SK-N-SH (cell line): ENCODE results near the gene VDR. TPM values are rescaled to one million over a fixed set of nuclear protein-coding genes. Genes with fewer than 3 reads are reported as not detected.

Experiments used
- CTCF ChIA-PET: fragments of 300-600, 350-600 bp; formaldehyde crosslinking; extraction: SDS; loops from one replicate; lab custom pipeline; 2021; lab: Yijun Ruan, JAX
- POLR2A ChIA-PET: fragments of 350-600 bp; sonication (Branson Sonifier 250); formaldehyde crosslinking; extraction: SDS; loops from one replicate; lab custom pipeline; 2020; ENCODE audit warnings: antibody characterized with exemption, inconsistent platforms; lab: Yijun Ruan, JAX
- DNase-seq: peaks from one replicate; pipeline ENCODE4 v3.0.0; 2012
- H2AFZ ChIP-seq: fragments of 200-600 bp; sonication (generic); 2 replicates; pipeline ENCODE4 v1.8.1; 2016; ENCODE audit warnings: antibody characterized with exemption, mild to moderate bottlenecking, low read depth
- H3F3A ChIP-seq: fragments of 200-600 bp; sonication (generic); replicated peaks from 2 replicates; pipeline ENCODE3; 2016; ENCODE audit warnings: antibody characterized with exemption, mild to moderate bottlenecking; ENCODE audit not compliant: insufficient read depth
- H3K27ac ChIP-seq, 2 experiments: fragments of 200-500 bp in 1 of 2; fragments of 200-600 bp in 1 of 2; sonication (Bioruptor generic) in 1 of 2; sonication (generic), shearing (Covaris generic) in 1 of 2; 2 replicates each; pipeline versions ENCODE4 v1.5.1 to v1.6.1; 2014 to 2016; ENCODE audit warnings: low read depth in 2 of 2, inconsistent platforms in 1 of 2, low read length in 1 of 2, mild to moderate bottlenecking in 1 of 2, mixed read lengths in 1 of 2
- H3K27me3 ChIP-seq: fragments of 200-600 bp; sonication (generic), shearing (Covaris generic); 2 replicates; pipeline ENCODE4 v1.6.1; 2016; ENCODE audit warnings: mixed run types; ENCODE audit not compliant: insufficient read depth
- H3K36me3 ChIP-seq, 2 experiments: fragments of 200-500 bp in 1 of 2; fragments of 200-600 bp in 1 of 2; sonication (Bioruptor generic) in 1 of 2; sonication (generic) in 1 of 2; replicated peaks in 1 of 2; 2 replicates each; pipeline versions ENCODE3 to v1.5.1; 2014 to 2016; ENCODE audit warnings: low read length in 1 of 2, mild to moderate bottlenecking in 1 of 2; ENCODE audit not compliant: insufficient read depth in 2 of 2, control insufficient read depth in 1 of 2
- H3K4me1 ChIP-seq, 2 experiments: fragments of 200-500 bp in 1 of 2; fragments of 200-600 bp in 1 of 2; sonication (Bioruptor generic) in 1 of 2; sonication (generic), shearing (Covaris generic) in 1 of 2; 2 replicates each; pipeline versions ENCODE4 v1.5.1 to v1.6.1; 2014 to 2016; ENCODE audit warnings: low read depth in 1 of 2, low read length in 1 of 2, mixed run types in 1 of 2; ENCODE audit not compliant: insufficient read depth in 2 of 2, control insufficient read depth in 1 of 2
- H3K4me2 ChIP-seq: fragments of 200-600 bp; sonication (generic), shearing (Covaris generic); 2 replicates; pipeline ENCODE4 v1.6.1; 2017; ENCODE audit warnings: mixed run types
- H3K4me3 ChIP-seq, 2 experiments: fragments of 200-500 bp in 1 of 2; fragments of 200-600 bp in 1 of 2; sonication (Bioruptor generic) in 1 of 2; sonication (generic), shearing (Covaris generic) in 1 of 2; 2 replicates each; pipeline versions ENCODE4 v1.5.1 to v1.8.1; 2014 to 2016; ENCODE audit warnings: low read depth in 2 of 2, inconsistent platforms in 1 of 2, low read length in 1 of 2, mild to moderate bottlenecking in 1 of 2, mixed read lengths in 1 of 2, moderate library complexity in 1 of 2
- H3K79me2 ChIP-seq: fragments of 200-600 bp; sonication (generic); 2 replicates; pipeline ENCODE4 v1.8.1; 2017; ENCODE audit warnings: mild to moderate bottlenecking; ENCODE audit not compliant: insufficient read depth
- H3K9ac ChIP-seq: fragments of 200-600 bp; sonication (generic); 2 replicates; pipeline ENCODE4 v1.6.1; 2017; ENCODE audit warnings: mixed run types
- H3K9me2 ChIP-seq: fragments of 200-600 bp; sonication (generic); 2 replicates; pipeline ENCODE4 v1.6.1; 2017; ENCODE audit warnings: mixed run types
- H3K9me3 ChIP-seq: fragments of 200-600 bp; sonication (generic); 2 replicates; pipeline ENCODE4 v1.6.1; 2017; ENCODE audit warnings: mixed run types, mild to moderate bottlenecking, moderate library complexity
- H4K20me1 ChIP-seq: fragments of 200-600 bp; sonication (generic); 2 replicates; pipeline ENCODE4 v1.6.1; 2017; ENCODE audit warnings: mild to moderate bottlenecking, mixed run types; ENCODE audit not compliant: insufficient read depth
- EZH2phosphoT487 ChIP-seq: fragments of 200-600 bp; sonication (generic); IDR thresholded peaks from 2 replicates; pipeline ENCODE4 v1.6.1; 2017; ENCODE audit warnings: low read depth, mixed run types, mild to moderate bottlenecking, antibody characterized with exemption, moderate library complexity, borderline replicate concordance
- FOXM1 ChIP-seq: IDR thresholded peaks from 2 replicates; pipeline ENCODE4 v1.4.0; 2012; ENCODE audit warnings: low read depth, mild to moderate bottlenecking
- JUND ChIP-seq: IDR thresholded peaks from 2 replicates; pipeline ENCODE4 v1.4.0; 2012
- MEF2A ChIP-seq: IDR thresholded peaks from 2 replicates; pipeline ENCODE4 v1.4.0; 2012; ENCODE audit warnings: low read depth, borderline replicate concordance
- MXI1 ChIP-seq: IDR thresholded peaks from 2 replicates; pipeline ENCODE4 v1.6.1; 2012; ENCODE audit warnings: mild to moderate bottlenecking, low read depth, low read length, improper control_type of control experiment
- NFIC ChIP-seq: IDR thresholded peaks from 2 replicates; pipeline ENCODE4 v1.4.0; 2012; ENCODE audit warnings: borderline replicate concordance
- NRF1 ChIP-seq: IDR thresholded peaks from 2 replicates; pipeline ENCODE4 v1.6.1; 2012; ENCODE audit warnings: low read depth, mild to moderate bottlenecking, low read length
- PBX3 ChIP-seq: IDR thresholded peaks from 2 replicates; pipeline ENCODE4; 2012
- RAD21 ChIP-seq: IDR thresholded peaks from 2 replicates; pipeline ENCODE4 v1.6.1; 2012; ENCODE audit warnings: mild to moderate bottlenecking, low read length
- RXRA ChIP-seq: IDR thresholded peaks from 2 replicates; pipeline ENCODE4 v1.4.0; 2012; ENCODE audit warnings: low read depth, mild to moderate bottlenecking, borderline replicate concordance
- SIN3A ChIP-seq: IDR thresholded peaks from 2 replicates; pipeline ENCODE4 v1.6.1; 2012; ENCODE audit warnings: low read depth, mild to moderate bottlenecking, low read length, moderate library complexity, borderline replicate concordance
- SMC3 ChIP-seq: IDR thresholded peaks from 2 replicates; pipeline ENCODE4 v1.6.1; 2012; ENCODE audit warnings: low read depth, low read length, improper control_type of control experiment
- TCF12 ChIP-seq: IDR thresholded peaks from 2 replicates; pipeline ENCODE4 v1.4.0; 2012
- TEAD4 ChIP-seq: IDR thresholded peaks from 2 replicates; pipeline ENCODE4 v1.4.0; 2012; ENCODE audit warnings: mild to moderate bottlenecking, borderline replicate concordance; ENCODE audit not compliant: insufficient read depth
- USF2 ChIP-seq: fragments of 150-350 bp; IDR thresholded peaks from 2 replicates; pipeline ENCODE4 v1.6.1; 2017; ENCODE audit warnings: antibody characterized with exemption, low read length, low read depth, borderline replicate concordance
- WGBS: methylation state at CpG from one replicate; pipeline ENCODE4 v1.1.6; 2017; ENCODE audit warnings: low lambda C conversion rate; 5-methylcytosine and 5-hydroxymethylcytosine counted together
- polyA plus RNA-seq, 3 experiments: library from polyadenylated mRNA; depleted of rRNA; stranded (reverse); fragments of >200 nt; gene quantifications; 2 replicates each; pipeline ENCODE4 v1.2.3, GENCODE V29; 2012
- TF ChIP-seq, protein P1 (sequence below): IDR thresholded peaks from 2 replicates; pipeline ENCODE4 v1.4.0; 2012; ENCODE audit warnings: low read depth

The VDR gene
- polyA plus RNA-seq, 1 of the 3 experiments (the other 2 are of a cell fraction) = 0.33 TPM

- no peak for TF ChIP-seq RXRA
- TF ChIP-seq RAD21 = no peak
- no peak for TF ChIP-seq TEAD4
- TF ChIP-seq, all 33 proteins: peak for 0
Observed at GRCh38 chr12:47896633-47897032, 8.2 kb downstream of the VDR start (continued).

- Histone ChIP-seq H3F3A (no peaks in the 10 kb centered on the region), H3K27me3 (no peaks in the 10 kb centered on the region), H4K20me1 (no peaks in the 10 kb centered on the region), H3K27ac (no peak overlapping the region)
- TF ChIP-seq MEF2A (no peak), MXI1 (no peak), SMC3 (no peak), SIN3A (no peak), FOXM1 (no peak), PBX3 (no peak), NFIC (no peak), EZH2phosphoT487 (no peak), NRF1 (no peak), JUND (no peak), TCF12 (no peak), USF2 (no peak)
- TF ChIP-seq, protein P1, sequence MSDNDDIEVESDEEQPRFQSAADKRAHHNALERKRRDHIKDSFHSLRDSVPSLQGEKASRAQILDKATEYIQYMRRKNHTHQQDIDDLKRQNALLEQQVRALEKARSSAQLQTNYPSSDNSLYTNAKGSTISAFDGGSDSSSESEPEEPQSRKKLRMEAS = no peak
- TF ChIP-seq, all 33 proteins: peak for 0
- H3K36me3 ChIP-seq = no peaks in the 10 kb centered on the region
- no peaks in the 10 kb centered on the region for H3K79me2 ChIP-seq
- no peak overlapping the region for H2AFZ ChIP-seq
- H3K9me3 ChIP-seq = no peaks in the 10 kb centered on the region
- no peak overlapping the region for H3K9ac ChIP-seq
- H3K4me3 ChIP-seq = no peak overlapping the region
- no peak for DNase-seq
- H3K4me1 ChIP-seq = peaks cover 0 to 14% of the 10 kb centered on the region in 2 experiments; a peak in 1 of 4 replicates
- no peaks in the 10 kb centered on the region for H3K9me2 ChIP-seq
- ChIA-PET POLR2A (no interaction called here), CTCF (interaction anchor here (1.1 to 3.6 kb wide), 4 partner anchors 9 to 268 kb away, joined by 3 to 19 read pairs (median 4); partner anchors contain the start of genes TMEM106C and VDR)
- H3K4me2 ChIP-seq = no peak overlapping the region
- 93% methylated on average over 4 of the region's 4 CpGs for WGBS
Observed at GRCh38 chr12:47896022-47896421, 8.8 kb downstream of the VDR start.
